GM19395 (cell line): ENCODE results near the gene SCGB1D1.
"Not testable (repeated sequence)": the region's sequence is repeated elsewhere in the genome, so short reads cannot be mapped to it uniquely, and the experiment has no call there.

Experiments used
- ATAC-seq: cut with Tn5 transposase; IDR thresholded peaks from one replicate; pipeline ENCODE4 v1.9.1; 2021; ENCODE audit warnings: mild to moderate bottlenecking, moderate library complexity; ENCODE audit not compliant: unreplicated experiment

The SCGB1D1 gene

GRCh38 chr11:62157603-62158002, 32.4 kb upstream of the SCGB1D1 start:
- ATAC-seq, result no peak

- no peak for ATAC-seq
Observed at GRCh38 chr11:62166371-62166770, 23.6 kb upstream of the SCGB1D1 start.

DNA sequence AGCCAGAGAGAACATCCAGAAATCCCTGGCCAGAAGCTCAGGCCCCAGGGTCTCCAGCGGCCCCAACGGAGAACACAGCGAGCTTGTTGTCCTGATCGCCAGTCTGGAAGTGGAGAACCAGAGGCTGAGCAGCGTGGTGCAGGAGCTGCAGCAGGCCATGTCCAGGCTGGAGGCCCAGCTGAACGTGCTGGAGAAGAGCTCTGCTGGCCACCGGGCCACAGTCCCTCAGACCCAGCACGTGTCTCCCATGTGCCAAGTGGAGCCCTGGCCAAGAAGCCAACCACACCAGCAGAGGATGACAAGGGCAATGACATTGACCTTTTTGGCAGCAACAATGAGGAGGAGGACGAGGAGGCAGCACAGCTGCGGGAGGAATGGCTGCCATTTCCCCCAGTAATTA, 20.6 kb upstream of the SCGB1D1 start:
- no peak for ATAC-seq

- no peak for ATAC-seq
Observed at GRCh38 chr11:62169935-62170334, 20.1 kb upstream of the SCGB1D1 start.

- ATAC-seq, result no peak
Observed at GRCh38 chr11:62171261-62171723, 18.7 kb upstream of the SCGB1D1 start.

GRCh38 chr11:62172294-62172693, 17.7 kb upstream of the SCGB1D1 start:
- no peak for ATAC-seq

GRCh38 chr11:62176766-62177165, 13.2 kb upstream of the SCGB1D1 start:
- no peak for ATAC-seq

DNA sequence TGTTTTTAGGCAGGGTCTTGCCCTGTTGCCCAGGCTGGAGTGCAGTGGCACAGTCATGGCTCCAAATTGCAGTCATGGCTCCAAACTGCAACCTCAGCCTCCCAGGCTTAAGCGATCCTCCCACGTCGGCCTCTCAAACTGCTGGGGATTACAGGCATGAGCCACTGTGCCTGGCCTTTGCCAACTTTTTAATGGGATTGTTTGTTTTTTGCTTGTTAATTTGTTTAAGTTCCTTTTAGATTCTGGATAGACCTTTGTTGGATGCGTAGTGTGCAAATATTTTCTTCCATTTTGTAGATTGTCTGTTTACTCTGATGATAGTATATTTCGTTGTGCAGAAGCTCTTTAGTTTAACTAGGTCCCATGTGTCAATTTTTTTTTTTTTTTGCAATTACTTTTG, 10.0 kb upstream of the SCGB1D1 start:
- no peak for ATAC-seq

- no peak for ATAC-seq
Observed at GRCh38 chr11:62181097-62181496, 8.9 kb upstream of the SCGB1D1 start.

DNA sequence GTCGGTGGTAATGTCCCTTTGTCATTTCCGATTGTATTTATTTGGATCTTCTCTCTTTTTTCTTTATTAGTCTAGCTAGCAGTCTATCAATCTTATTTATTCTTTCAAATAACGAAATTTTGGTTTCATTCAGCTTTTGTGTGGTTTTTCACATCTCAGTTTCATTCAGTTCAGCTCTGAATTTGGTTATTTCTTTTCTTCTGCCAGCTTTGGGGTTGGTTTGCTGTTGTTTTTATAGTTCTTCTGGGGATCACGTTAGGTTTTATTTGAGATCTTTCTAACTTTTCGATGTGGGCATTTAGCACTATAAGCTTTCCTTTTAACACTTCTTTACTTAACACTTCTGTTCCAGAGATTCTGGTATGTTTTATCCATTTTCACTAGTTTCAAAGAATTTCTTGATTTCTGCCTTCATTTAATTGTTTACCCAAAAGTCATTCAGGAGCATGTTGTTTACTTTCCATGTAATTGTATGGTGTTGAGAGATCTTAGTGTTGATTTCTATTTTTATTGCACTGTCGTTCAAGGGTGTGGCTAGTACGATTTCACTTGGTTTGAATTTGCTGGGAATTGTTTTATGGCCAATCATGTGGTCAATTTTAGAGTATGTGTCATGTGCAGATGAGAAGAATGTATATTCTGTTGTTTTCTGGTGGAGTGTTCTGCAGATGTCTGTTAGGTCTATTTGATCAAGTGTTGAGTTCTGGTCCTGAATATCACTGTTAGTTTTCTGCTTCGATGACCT, 7.7 kb upstream of the SCGB1D1 start:
- ATAC-seq, result no peak

DNA sequence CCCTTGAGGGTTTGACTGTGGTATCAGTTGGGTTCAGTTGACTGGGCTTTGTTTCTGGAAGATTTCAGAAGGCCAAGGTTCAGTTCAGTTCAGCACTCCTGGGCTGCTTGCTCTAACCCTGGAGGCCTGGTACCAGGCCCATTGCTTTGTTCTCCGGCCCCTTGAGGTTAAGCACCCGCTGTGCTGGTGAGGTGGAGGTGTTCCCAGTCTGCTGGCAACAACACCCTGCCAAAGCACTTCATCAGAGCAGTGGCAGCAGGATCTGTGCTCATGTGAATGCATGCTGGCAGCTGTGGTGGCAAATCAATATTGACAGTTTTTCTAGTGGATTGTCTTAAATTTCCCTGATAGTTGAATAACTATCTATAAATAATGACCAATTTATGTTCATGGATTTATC, 3.8 kb upstream of the SCGB1D1 start:
- ATAC-seq, result no peak

GRCh38 chr11:62193952-62194351, 3.9 kb downstream of the SCGB1D1 start:
- ATAC-seq, result no peak

DNA sequence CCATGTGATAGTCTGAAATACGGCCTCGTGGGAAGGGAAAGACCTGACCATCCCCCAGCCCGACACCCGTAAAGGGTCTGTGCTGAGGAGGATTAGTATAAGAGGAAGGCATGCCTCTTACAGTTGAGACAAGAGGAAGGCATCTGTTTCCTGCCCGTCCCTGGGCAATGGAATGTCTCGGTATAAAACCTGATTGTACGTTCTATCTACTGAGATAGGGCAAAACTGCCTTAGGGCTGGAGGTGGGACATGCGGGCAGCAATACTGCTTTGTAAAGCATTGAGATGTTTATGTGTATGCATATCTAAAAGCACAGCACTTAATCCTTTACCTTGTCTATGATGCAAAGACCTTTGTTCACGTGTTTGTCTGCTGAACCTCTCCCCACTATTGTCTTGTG, 5.0 kb downstream of the SCGB1D1 start:
- ATAC-seq, result not testable (repeated sequence)

GRCh38 chr11:62195945-62196344, 5.9 kb downstream of the SCGB1D1 start:
- ATAC-seq, result no peak

GRCh38 chr11:62197400-62197799, 7.4 kb downstream of the SCGB1D1 start:
- not testable (repeated sequence) for ATAC-seq

DNA sequence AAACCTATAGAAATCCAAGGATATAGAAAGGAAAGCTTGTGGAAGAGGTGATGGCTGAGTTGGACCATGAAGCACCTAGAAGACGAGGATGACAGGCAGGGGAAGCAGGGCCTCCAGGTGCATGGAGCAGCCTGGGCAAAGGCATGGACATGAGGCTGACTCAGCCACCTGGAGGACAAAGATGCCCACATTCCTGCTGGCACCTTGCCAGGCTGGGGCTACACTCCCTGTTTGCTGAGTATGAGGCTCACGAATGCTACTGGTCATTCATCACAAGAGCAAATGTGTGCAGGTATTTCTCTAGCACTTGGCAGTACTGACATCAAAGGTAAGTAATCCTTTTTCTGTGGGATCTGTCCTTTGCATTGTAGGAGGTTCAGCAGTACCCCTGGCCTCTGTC, 11.4 kb downstream of the SCGB1D1 start:
- no peak for ATAC-seq

DNA sequence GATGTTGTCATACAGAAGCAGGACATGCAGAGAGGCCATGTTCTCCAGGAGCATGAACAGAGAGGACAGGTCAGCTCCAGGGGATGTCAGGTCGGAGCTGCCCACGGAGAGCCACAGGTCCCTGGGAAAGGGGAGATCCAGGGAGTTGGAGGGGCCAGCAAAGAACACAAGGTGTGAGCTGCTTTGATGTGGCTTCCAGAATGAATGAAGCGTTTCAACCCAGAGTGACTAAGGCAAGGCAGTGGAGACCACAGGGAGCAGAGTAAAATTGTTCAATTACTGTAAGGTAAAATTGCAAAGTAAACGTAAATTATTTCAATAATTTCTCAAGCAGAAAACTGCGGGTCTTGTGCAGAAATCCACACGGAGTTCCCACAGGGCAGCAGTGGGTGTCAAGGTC, 12.9 kb downstream of the SCGB1D1 start:
- no peak for ATAC-seq

DNA sequence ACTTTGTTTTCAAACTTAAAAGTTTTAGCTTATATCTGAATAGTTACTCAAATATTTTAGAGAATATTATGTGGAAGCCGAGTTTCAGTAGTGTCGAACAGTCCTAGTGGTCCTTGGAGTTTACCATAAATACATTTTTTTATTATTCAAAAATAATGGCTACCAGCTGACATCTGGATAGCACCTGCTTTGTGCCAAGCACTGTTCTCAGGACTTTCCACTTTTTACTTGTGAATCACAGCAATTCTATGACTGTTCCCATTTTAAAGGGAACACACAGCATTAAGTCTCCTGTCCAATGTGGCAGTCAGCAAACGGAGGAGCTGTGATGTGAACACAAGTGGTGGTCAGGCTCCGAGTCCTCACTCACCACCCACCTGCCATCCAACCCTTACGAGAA, 14.4 kb downstream of the SCGB1D1 start:
- no peak for ATAC-seq

GRCh38 chr11:62205441-62205840, 15.4 kb downstream of the SCGB1D1 start:
- no peak for ATAC-seq

DNA sequence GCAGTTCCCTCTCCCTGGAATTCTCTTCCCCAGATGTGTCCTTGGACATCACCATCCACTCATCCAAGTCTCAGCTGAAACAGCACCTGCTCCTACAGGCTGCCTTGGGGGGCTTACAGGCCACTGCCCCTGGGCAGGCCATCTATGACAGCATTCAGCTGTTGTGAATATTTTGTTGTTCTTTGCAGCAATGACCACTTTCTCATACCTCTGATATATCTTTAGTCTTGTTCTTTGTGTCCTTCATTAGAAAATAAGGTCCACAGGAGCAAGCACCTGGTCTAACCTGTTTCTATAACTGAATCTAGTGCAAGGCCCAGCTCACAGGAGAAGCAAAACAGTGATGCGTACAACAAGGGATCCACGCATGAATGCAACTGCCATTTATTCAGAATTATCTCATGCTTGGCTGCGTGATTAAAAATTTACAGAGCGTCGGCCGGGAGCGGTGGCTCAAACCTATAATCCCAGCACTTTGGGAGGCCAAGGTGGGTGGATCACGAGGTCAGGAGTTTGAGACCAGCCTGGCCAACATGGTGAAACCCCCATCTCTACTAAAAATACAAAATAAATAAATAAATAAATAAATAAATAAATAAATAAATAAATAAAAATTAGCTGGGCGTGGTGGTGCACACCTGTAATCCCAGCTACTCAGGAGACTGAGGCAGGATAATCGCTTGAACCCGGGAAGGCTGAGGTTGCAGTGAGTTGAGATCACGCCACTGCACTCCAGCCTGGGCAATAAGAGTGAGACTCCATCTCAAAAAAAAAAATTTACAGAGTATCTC, 16.5 kb downstream of the SCGB1D1 start:
- not testable (repeated sequence) for ATAC-seq

- ATAC-seq, result no peak
Observed at GRCh38 chr11:62208785-62209144, 18.7 kb downstream of the SCGB1D1 start.

GRCh38 chr11:62217191-62217748, 27.3 kb downstream of the SCGB1D1 start:
- ATAC-seq, result no peak
